Measurements from ENCODE around the gene CTNNA2.

The CTNNA2 gene

GRCh38 chr2:79935771-79936657 lies 423.2 kb downstream of the CTNNA2 start:
- DNase-seq (ENCODE audit: low read depth) = no peak

DNA sequence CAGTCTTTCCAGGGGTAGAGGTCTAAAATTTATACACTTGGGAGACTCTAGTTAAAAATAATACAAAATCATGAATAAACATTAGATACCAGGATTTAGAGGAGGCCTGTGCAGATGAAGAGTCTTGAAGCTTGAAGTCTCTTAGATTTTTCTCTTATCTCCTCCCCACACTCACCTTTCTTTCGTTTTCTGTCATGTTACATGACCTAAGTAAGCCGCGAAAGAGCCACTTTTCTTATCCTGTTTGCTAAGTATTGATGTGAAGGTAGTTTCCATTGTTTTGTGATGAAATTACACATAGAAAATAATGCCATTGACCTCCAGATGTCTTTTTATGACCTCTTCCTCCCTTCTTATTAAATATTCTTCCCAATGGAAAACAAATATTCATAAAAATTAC lies 423.9 kb downstream of the CTNNA2 start:
- no peak for DNase-seq (ENCODE audit: low read depth)

- no peak for DNase-seq (ENCODE audit: low read depth)
Observed at GRCh38 chr2:79938648-79939047, 425.8 kb downstream of the CTNNA2 start.

DNA sequence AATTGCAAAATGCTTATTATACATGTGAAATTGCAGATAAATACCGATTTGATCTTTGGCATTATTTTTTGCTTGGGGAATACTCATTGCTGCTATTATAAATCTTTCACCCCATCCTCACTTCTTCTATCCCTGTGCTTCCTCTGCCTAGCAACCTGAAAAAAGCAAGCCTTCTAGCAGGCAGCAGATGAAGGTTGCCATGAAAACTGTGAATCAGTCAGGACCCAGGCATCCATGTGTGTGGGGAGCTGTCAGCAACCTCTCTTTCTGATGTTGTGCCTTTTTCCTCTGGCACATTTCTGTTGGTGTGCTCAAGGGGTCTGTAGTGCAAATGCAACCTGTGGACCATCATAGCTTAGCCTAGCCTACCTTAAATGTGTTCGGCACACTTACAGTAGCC lies 427.5 kb downstream of the CTNNA2 start:
- no peak for DNase-seq (ENCODE audit: low read depth)

DNA sequence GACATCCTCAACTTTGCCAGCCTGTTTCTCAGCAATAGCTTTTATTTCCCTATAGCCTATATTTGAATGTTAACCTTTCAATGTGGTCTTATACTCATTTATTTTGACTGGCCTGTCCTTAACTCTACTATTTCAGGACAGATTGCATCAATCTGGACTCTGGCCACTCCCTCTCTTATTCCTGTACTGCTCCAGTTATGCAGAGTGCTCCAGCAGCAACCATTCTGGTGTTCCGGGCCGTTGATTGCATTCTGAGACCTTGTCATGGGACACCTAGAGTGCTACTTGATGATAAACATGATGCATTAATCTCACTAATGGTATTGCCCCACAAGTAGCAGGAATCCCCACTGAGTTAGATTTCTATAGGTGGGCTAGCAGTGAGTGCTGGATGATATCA lies 428.3 kb downstream of the CTNNA2 start:
- DNase-seq (ENCODE audit: low read depth) = no peak

DNA sequence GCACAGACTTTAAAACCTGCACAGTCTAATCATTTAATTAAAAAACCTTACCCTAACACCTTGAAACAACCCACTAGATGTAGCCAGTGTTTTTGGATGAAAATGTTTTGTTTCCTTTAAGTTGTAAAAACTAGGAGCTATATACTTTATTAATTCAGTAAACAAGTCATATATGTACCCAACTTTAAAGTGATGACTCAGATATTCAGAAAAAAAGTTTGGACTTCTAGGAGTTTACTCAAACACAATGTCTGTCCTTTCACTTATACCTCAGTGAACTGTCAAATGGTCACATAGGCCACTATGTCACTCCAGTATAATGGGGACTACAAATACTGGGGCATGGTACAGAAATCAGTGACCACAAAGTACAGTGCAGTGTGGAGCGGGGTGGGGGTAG lies 431.4 kb downstream of the CTNNA2 start:
- DNase-seq (ENCODE audit: low read depth) = no peak

DNA sequence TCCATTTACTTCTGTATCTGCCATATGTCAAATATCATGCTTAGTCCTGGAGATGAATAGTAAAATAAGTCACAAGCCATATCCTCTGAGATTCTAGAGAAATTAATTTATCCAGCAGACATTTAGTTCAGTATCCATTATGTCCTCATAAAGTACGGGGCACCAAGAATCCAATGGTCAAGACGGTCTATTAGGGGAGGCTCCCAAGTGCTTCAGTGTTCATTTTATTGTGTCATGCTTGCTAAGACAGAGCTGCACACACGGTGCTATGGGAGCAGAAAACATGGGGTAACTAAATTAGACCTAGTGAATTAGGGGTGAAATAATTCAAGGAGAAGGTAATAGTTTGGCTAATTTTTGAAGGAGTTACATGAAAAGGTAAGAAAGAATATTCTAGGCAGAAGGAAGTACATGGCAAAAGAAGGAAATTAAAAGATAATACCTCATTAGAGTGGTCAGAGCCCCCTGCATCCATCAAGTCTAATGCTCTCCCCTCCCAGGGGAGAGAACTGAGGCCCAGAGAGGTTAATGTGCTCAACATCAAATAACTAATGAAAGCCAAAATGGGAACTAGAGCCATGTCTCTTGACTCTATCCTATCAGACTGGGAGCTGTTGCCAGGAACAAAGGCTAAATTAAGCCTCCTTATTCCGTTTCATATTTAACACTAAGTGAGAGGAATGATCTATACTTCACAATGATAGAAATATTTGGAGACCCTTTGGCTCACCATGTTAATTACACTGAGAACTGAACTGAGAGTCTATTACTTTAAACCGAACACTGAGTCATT lies 433.0 kb downstream of the CTNNA2 start:
- DNase-seq (ENCODE audit: low read depth) = no peak

- DNase-seq (ENCODE audit: low read depth) = no peak
Observed at GRCh38 chr2:79947751-79948150, 434.9 kb downstream of the CTNNA2 start.

- no peak for DNase-seq (ENCODE audit: low read depth)
Observed at GRCh38 chr2:79950526-79950925, 437.7 kb downstream of the CTNNA2 start.

- DNase-seq (ENCODE audit: low read depth) = no peak
Observed at GRCh38 chr2:79952616-79953015, 439.8 kb downstream of the CTNNA2 start.

DNA sequence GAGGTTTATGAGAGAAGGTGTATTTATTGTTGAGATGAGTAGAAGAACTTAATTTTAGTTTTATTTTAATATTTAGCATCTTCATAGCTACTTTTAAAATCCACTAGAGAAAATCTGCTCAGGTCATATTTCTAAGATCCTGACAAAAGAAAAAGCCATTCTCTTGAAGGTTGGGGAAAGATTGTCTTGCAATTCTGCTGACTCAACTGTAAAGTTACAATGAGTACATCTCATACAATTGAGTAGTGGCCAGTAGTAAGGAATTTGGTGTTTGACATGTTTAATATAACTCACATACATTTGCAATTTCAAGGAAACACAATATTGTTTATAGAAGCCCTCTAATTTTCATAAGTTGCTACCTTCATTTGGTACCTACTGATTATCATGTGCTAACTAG lies 447.2 kb downstream of the CTNNA2 start:
- no peak for DNase-seq (ENCODE audit: low read depth)

DNA sequence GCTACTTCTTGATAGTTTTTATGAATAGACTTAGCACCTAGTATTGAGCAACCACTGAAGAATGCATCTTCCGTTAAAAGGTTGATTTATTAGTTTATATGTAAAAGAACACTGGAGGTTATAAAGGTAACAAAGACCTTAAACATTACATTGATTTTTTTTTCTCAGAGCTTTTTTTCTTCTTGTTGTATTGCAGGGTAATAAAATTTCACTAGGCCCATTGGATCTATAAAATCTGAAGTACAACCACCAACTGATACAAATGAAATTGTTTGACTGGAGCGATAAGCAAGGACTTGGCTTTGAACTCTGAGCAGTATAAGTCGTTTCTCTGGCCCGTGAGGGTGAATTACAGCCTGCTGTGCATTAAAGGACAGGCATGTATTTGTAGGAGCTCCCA lies 447.7 kb downstream of the CTNNA2 start:
- DNase-seq (ENCODE audit: low read depth) = no peak

- DNase-seq (ENCODE audit: low read depth) = no peak
Observed at GRCh38 chr2:79964966-79965365, 452.1 kb downstream of the CTNNA2 start.

DNA sequence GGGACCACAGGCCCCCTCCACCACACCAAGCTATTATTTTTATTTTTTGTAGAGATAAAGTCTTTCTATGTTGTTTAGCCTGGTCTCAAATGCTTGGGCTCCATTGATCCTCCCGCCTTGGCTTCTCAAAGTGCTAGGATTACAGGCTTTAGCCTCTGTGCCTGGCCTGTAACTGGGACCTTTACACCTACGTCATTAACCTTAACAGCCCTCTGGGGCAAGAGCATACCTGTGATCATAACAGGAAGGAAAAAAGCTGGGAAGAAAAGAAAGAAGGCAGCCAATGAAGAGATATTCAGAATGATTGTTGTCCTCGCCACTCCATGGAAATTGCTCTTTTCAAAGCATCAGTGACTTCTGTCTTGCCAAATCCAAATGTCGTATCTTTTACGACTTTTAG lies 453.5 kb downstream of the CTNNA2 start:
- DNase-seq (ENCODE audit: low read depth) = no peak

DNA sequence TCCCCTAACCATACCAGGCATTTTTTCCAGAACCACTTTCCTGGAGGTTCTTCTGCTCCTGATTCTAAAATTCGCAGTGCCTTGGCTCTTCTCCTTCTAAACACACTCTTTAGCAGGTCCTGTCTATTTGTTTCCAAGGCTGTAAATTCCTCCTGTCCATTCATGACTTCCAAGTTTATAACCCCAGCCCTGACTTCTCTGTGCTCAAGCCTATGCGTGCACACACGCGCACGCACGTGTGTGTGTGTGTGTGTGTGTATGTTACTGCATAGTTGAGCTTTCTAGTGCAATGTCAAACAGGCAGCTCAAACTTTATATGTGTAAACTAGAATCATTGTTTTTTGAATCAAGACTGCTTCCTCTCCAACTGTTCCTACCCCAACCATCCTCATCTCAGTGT lies 454.0 kb downstream of the CTNNA2 start:
- DNase-seq (ENCODE audit: low read depth) = no peak

DNA sequence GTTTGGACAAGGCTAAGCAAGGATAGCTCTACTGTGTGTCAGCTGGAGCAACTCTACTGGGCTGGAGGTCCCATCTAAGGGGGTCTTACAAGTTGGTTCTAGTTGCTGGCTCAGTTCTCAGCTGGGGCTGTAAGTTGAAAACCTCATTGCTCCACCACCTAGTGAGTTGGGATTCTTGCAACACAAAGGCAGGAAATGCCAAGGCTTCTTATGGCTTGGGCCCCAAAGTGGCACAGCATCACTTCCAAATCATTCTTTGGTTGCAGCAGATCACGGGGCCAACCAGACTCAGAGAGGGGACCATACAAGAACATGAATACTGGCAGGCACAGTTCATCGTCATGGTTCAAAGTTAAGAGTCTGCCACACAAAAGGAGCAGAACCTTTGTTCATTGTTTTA lies 459.0 kb downstream of the CTNNA2 start:
- no peak for DNase-seq (ENCODE audit: low read depth)

DNA sequence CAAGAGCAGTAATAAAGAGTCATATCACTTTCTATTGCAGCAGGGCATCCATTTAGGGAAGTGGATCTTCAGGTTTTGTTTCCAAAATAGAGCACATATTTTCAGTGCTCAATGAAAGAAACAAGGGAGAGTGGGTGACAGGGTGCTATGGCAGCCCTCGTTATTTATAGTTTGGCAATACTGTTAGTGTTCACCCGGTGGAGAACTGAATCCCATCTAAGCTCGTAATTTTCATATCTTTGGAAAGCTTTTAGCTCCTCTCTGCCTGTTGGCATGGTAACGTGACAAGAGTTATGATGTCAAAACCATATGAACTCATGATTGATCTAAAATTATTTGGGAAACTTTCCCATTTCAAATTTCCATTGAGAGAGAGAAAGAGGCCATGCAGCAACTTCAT lies 459.8 kb downstream of the CTNNA2 start:
- DNase-seq (ENCODE audit: low read depth) = no peak

- no peak for DNase-seq (ENCODE audit: low read depth)
Observed at GRCh38 chr2:79975791-79976565, 463.1 kb downstream of the CTNNA2 start.

DNA sequence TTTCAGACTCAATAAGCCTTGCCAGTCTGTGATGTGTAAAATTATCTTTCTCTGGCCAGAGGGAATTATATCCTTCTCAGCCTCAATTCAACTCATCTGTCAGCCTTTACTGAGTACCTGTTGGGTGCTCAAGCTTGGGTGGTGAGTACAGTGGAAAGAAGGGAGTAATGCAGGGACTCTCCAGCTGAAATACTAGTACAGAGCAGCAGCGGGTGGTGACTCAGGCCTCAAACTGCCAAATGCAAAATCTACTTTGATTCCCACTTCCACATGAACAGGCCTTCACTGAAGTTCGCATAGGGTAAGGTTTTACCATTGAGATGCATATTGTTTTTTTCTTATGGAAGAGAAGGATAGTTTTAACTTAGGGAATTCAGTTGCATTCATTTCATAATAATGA lies 464.9 kb downstream of the CTNNA2 start:
- DNase-seq (ENCODE audit: low read depth) = no peak

GRCh38 chr2:79980116-79980515 lies 467.3 kb downstream of the CTNNA2 start:
- no peak for DNase-seq (ENCODE audit: low read depth)

DNA sequence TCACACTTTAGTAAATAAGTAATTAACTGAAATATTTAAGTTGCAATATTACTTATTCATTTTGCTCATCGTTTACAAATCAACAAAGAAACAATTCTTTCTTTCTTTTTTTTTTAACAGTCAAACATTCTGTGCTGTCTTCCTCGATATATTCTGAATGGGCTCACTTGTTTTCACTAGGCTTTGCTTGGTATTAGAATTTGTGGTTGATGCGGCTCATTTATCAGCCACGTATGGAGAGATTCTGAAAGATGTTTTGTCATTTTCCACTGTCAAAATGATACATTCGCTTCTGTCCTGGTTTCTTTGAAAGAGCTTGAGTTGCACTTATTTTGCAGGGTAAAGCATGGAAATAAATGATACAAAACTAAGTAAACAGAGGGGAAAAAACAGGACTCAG lies 468.0 kb downstream of the CTNNA2 start:
- no peak for DNase-seq (ENCODE audit: low read depth)

DNA sequence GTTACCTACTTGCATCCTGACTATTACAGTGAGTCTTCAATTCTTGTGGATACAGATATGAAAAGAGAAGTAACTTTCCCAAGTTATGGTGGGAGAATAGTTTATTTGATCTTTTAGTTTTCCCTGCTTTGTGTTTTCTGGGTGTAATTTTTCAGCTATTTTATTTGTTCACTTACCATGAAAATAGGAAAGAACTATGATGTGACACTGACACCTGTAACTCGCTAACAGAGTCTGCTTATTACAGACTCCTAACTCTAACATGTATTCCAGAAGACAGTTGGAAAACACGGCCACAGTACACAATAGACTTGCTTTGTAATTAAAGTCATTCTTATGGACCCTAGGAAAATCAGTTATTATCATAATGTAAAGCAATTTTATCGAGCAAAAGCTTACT lies 468.5 kb downstream of the CTNNA2 start:
- no peak for DNase-seq (ENCODE audit: low read depth)

- no peak for DNase-seq (ENCODE audit: low read depth)
Observed at GRCh38 chr2:79982445-79982844, 469.6 kb downstream of the CTNNA2 start.

Measured in stimulated activated CD8-positive, alpha-beta memory T cell treated with anti-CD3 and anti-CD28 coated beads, Interleukin-7, amount 100 ng/mL, for 24 hours (primary cell).